Measurements from ENCODE around the gene QARS1. TPM values are rescaled to one million over a fixed set of nuclear protein-coding genes. Genes with fewer than 3 reads are reported as not detected.

QARS1 gene
- polyA plus RNA-seq, 1 donor: 291 TPM

GRCh38 chr3:49100046-49100615 is 4.4 kb downstream of the QARS1 start:
- no peaks in the 10 kb centered on the region for H3K27me3 ChIP-seq (ENCODE audit: control insufficient read depth, insufficient read depth, low read length)
- no peak overlapping the region for H3K27ac ChIP-seq (ENCODE audit: low read length)
- peaks cover 62% of the 10 kb centered on the region for H3K36me3 ChIP-seq (ENCODE audit: control insufficient read depth, insufficient read depth, low read length)
- peaks cover 6% of the 10 kb centered on the region for H3K4me1 ChIP-seq (ENCODE audit: control insufficient read depth, insufficient read depth, low read length)
- DNase-seq: no peak
- no CpG with 5 or more reads among the region's 11 CpGs for WGBS (ENCODE audit: insufficient coverage, low lambda C conversion rate)
- H3K4me3 ChIP-seq (ENCODE audit: low read length): no peak overlapping the region
- H3K9me3 ChIP-seq (ENCODE audit: control insufficient read depth, low read depth, low read length): no peaks in the 10 kb centered on the region

GRCh38 chr3:49098910-49099630 is 5.5 kb downstream of the QARS1 start:
- Histone ChIP-seq H3K4me1 (ENCODE audit: control insufficient read depth, insufficient read depth, low read length) (peaks cover 10% of the 10 kb centered on the region), H3K36me3 (ENCODE audit: control insufficient read depth, insufficient read depth, low read length) (peaks cover 62% of the 10 kb centered on the region), H3K27ac (ENCODE audit: low read length) (no peak overlapping the region), H3K4me3 (ENCODE audit: low read length) (no peak overlapping the region), H3K9me3 (ENCODE audit: control insufficient read depth, low read depth, low read length) (no peaks in the 10 kb centered on the region), H3K27me3 (ENCODE audit: control insufficient read depth, insufficient read depth, low read length) (no peaks in the 10 kb centered on the region)
- WGBS (ENCODE audit: insufficient coverage, low lambda C conversion rate): no CpG with 5 or more reads among the region's 13 CpGs
- DNase-seq: no peak

- no peaks in the 10 kb centered on the region for H3K27me3 ChIP-seq (ENCODE audit: control insufficient read depth, insufficient read depth, low read length)
- no peak for DNase-seq
- WGBS (ENCODE audit: insufficient coverage, low lambda C conversion rate): no CpG with 5 or more reads among the region's 5 CpGs
- H3K4me1 ChIP-seq (ENCODE audit: control insufficient read depth, insufficient read depth, low read length): peaks cover 5% of the 10 kb centered on the region
- H3K27ac ChIP-seq (ENCODE audit: low read length): no peak overlapping the region
- peaks cover 62% of the 10 kb centered on the region for H3K36me3 ChIP-seq (ENCODE audit: control insufficient read depth, insufficient read depth, low read length)
- H3K4me3 ChIP-seq (ENCODE audit: low read length): no peak overlapping the region
- no peaks in the 10 kb centered on the region for H3K9me3 ChIP-seq (ENCODE audit: control insufficient read depth, low read depth, low read length)
Observed at GRCh38 chr3:49098429-49098828, 6.1 kb downstream of the QARS1 start.

- peaks cover 12% of the 10 kb centered on the region for H3K4me1 ChIP-seq (ENCODE audit: control insufficient read depth, insufficient read depth, low read length)
- peak within 1 kb of the TSS; percentile 89 for H3K4me3 ChIP-seq (ENCODE audit: low read length)
- no peaks in the 10 kb centered on the region for H3K27me3 ChIP-seq (ENCODE audit: control insufficient read depth, insufficient read depth, low read length)
- peak within 1 kb of the TSS; percentile 85 for H3K27ac ChIP-seq (ENCODE audit: low read length)
- DNase-seq: peak; percentile 97 to 99
- peaks cover 22% of the 10 kb centered on the region for H3K36me3 ChIP-seq (ENCODE audit: control insufficient read depth, insufficient read depth, low read length)
- H3K9me3 ChIP-seq (ENCODE audit: control insufficient read depth, low read depth, low read length): no peaks in the 10 kb centered on the region
- WGBS (ENCODE audit: insufficient coverage, low lambda C conversion rate): no CpG with 5 or more reads among the region's 65 CpGs
Observed at GRCh38 chr3:49093853-49094767, 10.4 kb downstream of the QARS1 start, which contains the start of gene QRICH1. Gene QRICH1 (minus strand): TSS chr3:49094071. CDS start chr3:49077017, 17,054 bp downstream.

- H3K4me1 ChIP-seq (ENCODE audit: control insufficient read depth, insufficient read depth, low read length): peaks cover 12% of the 10 kb centered on the region
Observed at GRCh38 chr3:49092938-49093852, 11.4 kb downstream of the QARS1 start.

GRCh38 chr3:49081429-49081828 is 23.1 kb downstream of the QARS1 start:
- H3K36me3 ChIP-seq (ENCODE audit: control insufficient read depth, insufficient read depth, low read length): peaks cover 14% of the 10 kb centered on the region
- H3K4me1 ChIP-seq (ENCODE audit: control insufficient read depth, insufficient read depth, low read length): no peaks in the 10 kb centered on the region
- no peak overlapping the region for H3K4me3 ChIP-seq (ENCODE audit: low read length)
- no peaks in the 10 kb centered on the region for H3K27me3 ChIP-seq (ENCODE audit: control insufficient read depth, insufficient read depth, low read length)
- H3K9me3 ChIP-seq (ENCODE audit: control insufficient read depth, low read depth, low read length): no peaks in the 10 kb centered on the region
- no peak for DNase-seq
- WGBS (ENCODE audit: insufficient coverage, low lambda C conversion rate): no CpG with 5 or more reads among the region's 8 CpGs
- no peak overlapping the region for H3K27ac ChIP-seq (ENCODE audit: low read length)

More at GRCh38 chr3:49092938-49093852, 11.4 kb downstream of the QARS1 start:
- Histone ChIP-seq H3K4me3 (ENCODE audit: low read length) (peak overlapping the region; percentile 89), H3K9me3 (ENCODE audit: control insufficient read depth, low read depth, low read length) (no peaks in the 10 kb centered on the region), H3K27me3 (ENCODE audit: control insufficient read depth, insufficient read depth, low read length) (no peaks in the 10 kb centered on the region), H3K36me3 (ENCODE audit: control insufficient read depth, insufficient read depth, low read length) (peaks cover 13% of the 10 kb centered on the region), H3K27ac (ENCODE audit: low read length) (peak overlapping the region; percentile 85)
- WGBS (ENCODE audit: insufficient coverage, low lambda C conversion rate): no CpG with 5 or more reads among the region's 86 CpGs
- DNase-seq: peak; percentile 76 to 87

- Histone ChIP-seq H3K4me3 (ENCODE audit: low read length) (no peak overlapping the region), H3K4me1 (ENCODE audit: control insufficient read depth, insufficient read depth, low read length) (no peaks in the 10 kb centered on the region), H3K27me3 (ENCODE audit: control insufficient read depth, insufficient read depth, low read length) (no peaks in the 10 kb centered on the region), H3K36me3 (ENCODE audit: control insufficient read depth, insufficient read depth, low read length) (peaks cover 31% of the 10 kb centered on the region), H3K9me3 (ENCODE audit: control insufficient read depth, low read depth, low read length) (no peaks in the 10 kb centered on the region), H3K27ac (ENCODE audit: low read length) (no peak overlapping the region)
- DNase-seq: no peak
- no CpG with 5 or more reads among the region's 2 CpGs for WGBS (ENCODE audit: insufficient coverage, low lambda C conversion rate)
Observed at GRCh38 chr3:49079270-49079669, 25.3 kb downstream of the QARS1 start.

- DNase-seq: no peak
- Histone ChIP-seq H3K27ac (ENCODE audit: low read length) (no peak overlapping the region), H3K36me3 (ENCODE audit: control insufficient read depth, insufficient read depth, low read length) (peaks cover 54% of the 10 kb centered on the region), H3K27me3 (ENCODE audit: control insufficient read depth, insufficient read depth, low read length) (no peaks in the 10 kb centered on the region), H3K9me3 (ENCODE audit: control insufficient read depth, low read depth, low read length) (no peaks in the 10 kb centered on the region), H3K4me1 (ENCODE audit: control insufficient read depth, insufficient read depth, low read length) (no peaks in the 10 kb centered on the region), H3K4me3 (ENCODE audit: low read length) (no peak overlapping the region)
- no CpG with 5 or more reads among the region's 4 CpGs for WGBS (ENCODE audit: insufficient coverage, low lambda C conversion rate)
Observed at GRCh38 chr3:49076646-49077045, 27.9 kb downstream of the QARS1 start.

GRCh38 chr3:49076116-49076515 is 28.4 kb downstream of the QARS1 start:
- Histone ChIP-seq H3K27ac (ENCODE audit: low read length) (no peak overlapping the region), H3K4me3 (ENCODE audit: low read length) (no peak overlapping the region), H3K4me1 (ENCODE audit: control insufficient read depth, insufficient read depth, low read length) (no peaks in the 10 kb centered on the region), H3K27me3 (ENCODE audit: control insufficient read depth, insufficient read depth, low read length) (no peaks in the 10 kb centered on the region), H3K9me3 (ENCODE audit: control insufficient read depth, low read depth, low read length) (no peaks in the 10 kb centered on the region), H3K36me3 (ENCODE audit: control insufficient read depth, insufficient read depth, low read length) (peaks cover 60% of the 10 kb centered on the region)
- no CpG with 5 or more reads among the region's 13 CpGs for WGBS (ENCODE audit: insufficient coverage, low lambda C conversion rate)
- no peak for DNase-seq

Data from large intestine (tissue), 3 donors.